Activated CD8-positive, alpha-beta memory T cell treated with anti-CD3 and anti-CD28 coated beads, Interleukin-2, amount 50 U/mL, for 4 hours (primary cell): ENCODE data around the gene LCE4A.
"Not testable (repeated sequence)": the region's sequence is repeated elsewhere in the genome, so short reads cannot be mapped to it uniquely, and the experiment has no call there.

Experiments used
- DNase-seq: peaks from one replicate; pipeline ENCODE4 v3.0.0-alpha.2; 2020

LCE4A gene

GRCh38 chr1:152707860-152708259, at the start of gene LCE4A:
LCE4A (plus strand) TSS chr1:152708160; CDS start chr1:152709076, 916 bp downstream.
- DNase-seq: no peak

- no peak for DNase-seq
Measured at GRCh38 chr1:152658649-152659048, 49.3 kb upstream of the LCE4A start.

- no peak for DNase-seq
Measured at GRCh38 chr1:152663098-152663497, 44.9 kb upstream of the LCE4A start, which contains the start of gene LCE2D. LCE2D (plus strand) TSS chr1:152663380; CDS start chr1:152664106, 726 bp downstream.

- not testable (repeated sequence) for DNase-seq
Measured at GRCh38 chr1:152666171-152666570, 41.8 kb upstream of the LCE4A start.

- no peak for DNase-seq
Measured at GRCh38 chr1:152667648-152668047, 40.3 kb upstream of the LCE4A start.

- DNase-seq: no peak
Measured at GRCh38 chr1:152673016-152673415, 34.9 kb upstream of the LCE4A start.

- not testable (repeated sequence) for DNase-seq
Measured at GRCh38 chr1:152674983-152675382, 33.0 kb upstream of the LCE4A start, which contains the start of gene LCE2C. LCE2C (plus strand) TSS chr1:152675279; CDS start chr1:152676016, 737 bp downstream.

GRCh38 chr1:152679459-152679858, 28.5 kb upstream of the LCE4A start:
- no peak for DNase-seq

GRCh38 chr1:152681616-152682015, 26.3 kb upstream of the LCE4A start:
- DNase-seq: no peak

GRCh38 chr1:152683846-152684245, 24.1 kb upstream of the LCE4A start:
- no peak for DNase-seq

GRCh38 chr1:152685823-152686222, 22.1 kb upstream of the LCE4A start, which contains the start of gene LCE2B:
LCE2B (plus strand) TSS chr1:152686123; CDS start chr1:152686844, 721 bp downstream.
- DNase-seq: not testable (repeated sequence)

GRCh38 chr1:152697701-152698600, 10.0 kb upstream of the LCE4A start, which contains the start of gene LCE2A:
LCE2A (plus strand) TSS chr1:152698345; CDS start chr1:152698902, 557 bp downstream.
- DNase-seq: no peak

GRCh38 chr1:152699746-152700145, 8.2 kb upstream of the LCE4A start:
- no peak for DNase-seq

- DNase-seq: no peak
Measured at GRCh38 chr1:152718238-152718637, 10.3 kb downstream of the LCE4A start.

- no peak for DNase-seq
Measured at GRCh38 chr1:152725261-152725660, 17.3 kb downstream of the LCE4A start.

- DNase-seq: no peak
Measured at GRCh38 chr1:152728986-152729385, 21.0 kb downstream of the LCE4A start.

GRCh38 chr1:152735648-152736047, 27.7 kb downstream of the LCE4A start:
- no peak for DNase-seq

- no peak for DNase-seq
Measured at GRCh38 chr1:152737997-152738396, 30.0 kb downstream of the LCE4A start.

GRCh38 chr1:152739841-152740240, 31.9 kb downstream of the LCE4A start:
- no peak for DNase-seq

- no peak for DNase-seq
Measured at GRCh38 chr1:152741656-152742055, 33.7 kb downstream of the LCE4A start.

- DNase-seq: no peak
Measured at GRCh38 chr1:152743371-152744145, 35.6 kb downstream of the LCE4A start.

- DNase-seq: no peak
Measured at GRCh38 chr1:152745289-152745704, 37.3 kb downstream of the LCE4A start.

GRCh38 chr1:152745765-152746444, 37.9 kb downstream of the LCE4A start:
- no peak for DNase-seq
